ENCODE data around the gene ZNF697.

DNA sequence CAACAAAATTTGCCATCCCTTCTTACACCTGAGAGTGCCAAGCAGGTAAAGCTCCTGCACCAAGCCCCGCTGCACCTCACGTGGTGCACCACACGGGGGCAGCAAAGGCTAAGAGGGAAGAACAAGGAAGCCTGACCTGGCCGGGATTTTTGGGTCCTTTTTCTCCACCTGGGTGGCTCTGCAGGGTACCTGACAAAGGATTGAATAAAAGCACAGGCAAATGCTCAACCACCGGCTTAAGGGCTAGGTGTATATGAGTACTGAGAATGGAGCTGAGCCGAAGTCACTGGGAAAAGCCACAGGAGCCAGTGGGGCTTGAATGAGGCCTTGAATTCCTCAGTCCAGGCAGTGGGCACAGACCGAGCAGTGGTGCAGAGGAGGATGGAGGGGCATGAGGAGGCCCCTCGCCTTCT, 36.4 kb downstream of the ZNF697 start:
- TF ChIP-seq, protein P1, sequence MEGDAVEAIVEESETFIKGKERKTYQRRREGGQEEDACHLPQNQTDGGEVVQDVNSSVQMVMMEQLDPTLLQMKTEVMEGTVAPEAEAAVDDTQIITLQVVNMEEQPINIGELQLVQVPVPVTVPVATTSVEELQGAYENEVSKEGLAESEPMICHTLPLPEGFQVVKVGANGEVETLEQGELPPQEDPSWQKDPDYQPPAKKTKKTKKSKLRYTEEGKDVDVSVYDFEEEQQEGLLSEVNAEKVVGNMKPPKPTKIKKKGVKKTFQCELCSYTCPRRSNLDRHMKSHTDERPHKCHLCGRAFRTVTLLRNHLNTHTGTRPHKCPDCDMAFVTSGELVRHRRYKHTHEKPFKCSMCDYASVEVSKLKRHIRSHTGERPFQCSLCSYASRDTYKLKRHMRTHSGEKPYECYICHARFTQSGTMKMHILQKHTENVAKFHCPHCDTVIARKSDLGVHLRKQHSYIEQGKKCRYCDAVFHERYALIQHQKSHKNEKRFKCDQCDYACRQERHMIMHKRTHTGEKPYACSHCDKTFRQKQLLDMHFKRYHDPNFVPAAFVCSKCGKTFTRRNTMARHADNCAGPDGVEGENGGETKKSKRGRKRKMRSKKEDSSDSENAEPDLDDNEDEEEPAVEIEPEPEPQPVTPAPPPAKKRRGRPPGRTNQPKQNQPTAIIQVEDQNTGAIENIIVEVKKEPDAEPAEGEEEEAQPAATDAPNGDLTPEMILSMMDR (IDR thresholded peaks at IDR 0.05), result peak; percentile 99
- no peak for TF ChIP-seq POLR2AphosphoS5 (IDR thresholded peaks at IDR 0.05; ENCODE audit: low read depth, low read length)
- TF ChIP-seq, protein P2, sequence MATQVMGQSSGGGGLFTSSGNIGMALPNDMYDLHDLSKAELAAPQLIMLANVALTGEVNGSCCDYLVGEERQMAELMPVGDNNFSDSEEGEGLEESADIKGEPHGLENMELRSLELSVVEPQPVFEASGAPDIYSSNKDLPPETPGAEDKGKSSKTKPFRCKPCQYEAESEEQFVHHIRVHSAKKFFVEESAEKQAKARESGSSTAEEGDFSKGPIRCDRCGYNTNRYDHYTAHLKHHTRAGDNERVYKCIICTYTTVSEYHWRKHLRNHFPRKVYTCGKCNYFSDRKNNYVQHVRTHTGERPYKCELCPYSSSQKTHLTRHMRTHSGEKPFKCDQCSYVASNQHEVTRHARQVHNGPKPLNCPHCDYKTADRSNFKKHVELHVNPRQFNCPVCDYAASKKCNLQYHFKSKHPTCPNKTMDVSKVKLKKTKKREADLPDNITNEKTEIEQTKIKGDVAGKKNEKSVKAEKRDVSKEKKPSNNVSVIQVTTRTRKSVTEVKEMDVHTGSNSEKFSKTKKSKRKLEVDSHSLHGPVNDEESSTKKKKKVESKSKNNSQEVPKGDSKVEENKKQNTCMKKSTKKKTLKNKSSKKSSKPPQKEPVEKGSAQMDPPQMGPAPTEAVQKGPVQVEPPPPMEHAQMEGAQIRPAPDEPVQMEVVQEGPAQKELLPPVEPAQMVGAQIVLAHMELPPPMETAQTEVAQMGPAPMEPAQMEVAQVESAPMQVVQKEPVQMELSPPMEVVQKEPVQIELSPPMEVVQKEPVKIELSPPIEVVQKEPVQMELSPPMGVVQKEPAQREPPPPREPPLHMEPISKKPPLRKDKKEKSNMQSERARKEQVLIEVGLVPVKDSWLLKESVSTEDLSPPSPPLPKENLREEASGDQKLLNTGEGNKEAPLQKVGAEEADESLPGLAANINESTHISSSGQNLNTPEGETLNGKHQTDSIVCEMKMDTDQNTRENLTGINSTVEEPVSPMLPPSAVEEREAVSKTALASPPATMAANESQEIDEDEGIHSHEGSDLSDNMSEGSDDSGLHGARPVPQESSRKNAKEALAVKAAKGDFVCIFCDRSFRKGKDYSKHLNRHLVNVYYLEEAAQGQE (IDR thresholded peaks at IDR 0.05; ENCODE audit: insufficient read depth in 1 of 2, low read depth in 2 of 2, low read length in 1 of 2), result no peak

Measured in Panc1 (cell line).